Urinary bladder (tissue), 4 donors: ENCODE data around the gene ENPEP. TPM values are rescaled to one million over a fixed set of nuclear protein-coding genes. Genes with fewer than 3 reads are reported as not detected.
"Not testable (repeated sequence)": the region's sequence is repeated elsewhere in the genome, so short reads cannot be mapped to it uniquely, and the experiment has no call there.

Source experiments
- DNase-seq: peaks from one replicate; pipeline ENCODE4 v3.0.0-alpha.2; 2015; ENCODE audit errors: extremely low spot score
- H3K27ac ChIP-seq: one replicate; pipeline ENCODE4 v1.5.1; 2013; ENCODE audit warnings: low read depth, mild to moderate bottlenecking, moderate library complexity
- H3K36me3 ChIP-seq: one replicate; pipeline ENCODE4 v1.6.1; 2013; ENCODE audit warnings: mild to moderate bottlenecking, moderate library complexity; ENCODE audit not compliant: insufficient read depth
- H3K4me1 ChIP-seq: one replicate; pipeline ENCODE4 v1.6.1; 2013; ENCODE audit warnings: mild to moderate bottlenecking, moderate library complexity; ENCODE audit not compliant: insufficient read depth
- H3K4me3 ChIP-seq: one replicate; pipeline ENCODE4 v1.5.1; 2013; ENCODE audit warnings: low read depth, low read length
- WGBS: extraction: QIAGEN DNeasy Blood & Tissue Kit; methylation state at CpG from one replicate; pipeline ENCODE4 v1.1.7; 2013; 5-methylcytosine and 5-hydroxymethylcytosine counted together
- polyA plus RNA-seq: library from polyadenylated mRNA; stranded (reverse); fragments of 200-250 nt; gene quantifications from one replicate; pipeline ENCODE4 v1.2.3, GENCODE V29; 2013
- total RNA-seq: library from RNA; depleted of rRNA; stranded (reverse); fragments of >200 nt; gene quantifications from one replicate; pipeline ENCODE4 v1.2.3, GENCODE V29; 2014
- donor health status: healthy with polysubstance abuse.
- donor health status: healthy.

Gene ENPEP
- total RNA-seq (45.6 TPM), polyA plus RNA-seq (2.0 TPM)

- WGBS, result 39% methylated on average over 39 of the region's 39 CpGs
- DNase-seq, result no peak
Observed at GRCh38 chr4:110475881-110476818, at the start of gene ENPEP. Gene ENPEP (plus strand): TSS chr4:110476155. CDS start chr4:110476415, 260 bp downstream.

GRCh38 chr4:110431805-110432204 lies 44.1 kb upstream of the ENPEP start:
- H3K27ac ChIP-seq, result not testable (repeated sequence)

More at GRCh38 chr4:110475881-110476818, at the start of gene ENPEP:
- Histone ChIP-seq H3K36me3 (no peaks in the 10 kb centered on the region), H3K4me3 (peak within 1 kb of the TSS; percentile 25), H3K4me1 (no peaks in the 10 kb centered on the region), H3K27ac (no peak within 1 kb of the TSS)

GRCh38 chr4:110437292-110437691 lies 38.7 kb upstream of the ENPEP start:
- not testable (repeated sequence) for DNase-seq, H3K4me3 ChIP-seq, H3K36me3 ChIP-seq, H3K4me1 ChIP-seq, H3K27ac ChIP-seq
- 67% methylated on average over 3 of the region's 3 CpGs for WGBS

More at GRCh38 chr4:110431805-110432204, 44.1 kb upstream of the ENPEP start:
- H3K36me3 ChIP-seq, DNase-seq, H3K4me1 ChIP-seq, H3K4me3 ChIP-seq: not testable (repeated sequence)
- 64% methylated on average over 2 of the region's 2 CpGs for WGBS

GRCh38 chr4:110439209-110439608 lies 36.7 kb upstream of the ENPEP start:
- not testable (repeated sequence) for H3K4me3 ChIP-seq, H3K27ac ChIP-seq, H3K4me1 ChIP-seq, DNase-seq, H3K36me3 ChIP-seq
- 87% methylated on average over 1 of the region's 1 CpG for WGBS

GRCh38 chr4:110442309-110442708 lies 33.6 kb upstream of the ENPEP start:
- Histone ChIP-seq H3K36me3 (no peaks in the 10 kb centered on the region), H3K4me3 (no peak overlapping the region), H3K27ac (no peak overlapping the region), H3K4me1 (no peaks in the 10 kb centered on the region)
- DNase-seq, result no peak
- 83% methylated on average over 2 of the region's 2 CpGs for WGBS

- no peaks in the 10 kb centered on the region for H3K36me3 ChIP-seq
- WGBS, result 94% methylated on average over 2 of the region's 2 CpGs
- H3K4me1 ChIP-seq, result no peaks in the 10 kb centered on the region
- H3K4me3 ChIP-seq, result no peak overlapping the region
- no peak overlapping the region for H3K27ac ChIP-seq
- DNase-seq, result no peak
Observed at GRCh38 chr4:110442788-110443187, 33.2 kb upstream of the ENPEP start.

GRCh38 chr4:110449947-110450346 lies 26.0 kb upstream of the ENPEP start:
- no peak overlapping the region for H3K4me3 ChIP-seq
- H3K4me1 ChIP-seq, result no peaks in the 10 kb centered on the region
- DNase-seq, result no peak
- no peaks in the 10 kb centered on the region for H3K36me3 ChIP-seq
- no peak overlapping the region for H3K27ac ChIP-seq
- 83% methylated on average over 2 of the region's 2 CpGs for WGBS

GRCh38 chr4:110452546-110452945 lies 23.4 kb upstream of the ENPEP start:
- 95% methylated on average over 2 of the region's 2 CpGs for WGBS
- Histone ChIP-seq H3K36me3 (no peaks in the 10 kb centered on the region), H3K27ac (no peak overlapping the region), H3K4me3 (no peak overlapping the region), H3K4me1 (no peaks in the 10 kb centered on the region)
- DNase-seq, result no peak

GRCh38 chr4:110454441-110454840 lies 21.5 kb upstream of the ENPEP start:
- Histone ChIP-seq H3K4me3 (no peak overlapping the region), H3K4me1 (no peaks in the 10 kb centered on the region), H3K27ac (no peak overlapping the region), H3K36me3 (no peaks in the 10 kb centered on the region)
- 18% methylated on average over 2 of the region's 2 CpGs for WGBS
- no peak for DNase-seq

- DNase-seq, result no peak
- no peak overlapping the region for H3K27ac ChIP-seq
- 86% methylated on average over 4 of the region's 4 CpGs for WGBS
- no peak overlapping the region for H3K4me3 ChIP-seq
- no peaks in the 10 kb centered on the region for H3K4me1 ChIP-seq
- H3K36me3 ChIP-seq, result no peaks in the 10 kb centered on the region
Observed at GRCh38 chr4:110458494-110459266, 17.3 kb upstream of the ENPEP start.

GRCh38 chr4:110460074-110460746 lies 15.7 kb upstream of the ENPEP start:
- 70% methylated on average over 5 of the region's 5 CpGs for WGBS
- Histone ChIP-seq H3K36me3 (no peaks in the 10 kb centered on the region), H3K4me3 (no peak overlapping the region), H3K4me1 (no peaks in the 10 kb centered on the region), H3K27ac (no peak overlapping the region)
- DNase-seq, result no peak

- no peaks in the 10 kb centered on the region for H3K36me3 ChIP-seq
- 93% methylated on average over 5 of the region's 5 CpGs for WGBS
- H3K4me3 ChIP-seq, result no peak overlapping the region
- H3K27ac ChIP-seq, result no peak overlapping the region
- no peak for DNase-seq
- H3K4me1 ChIP-seq, result no peaks in the 10 kb centered on the region
Observed at GRCh38 chr4:110467400-110467799, 8.6 kb upstream of the ENPEP start.

GRCh38 chr4:110472583-110473329 lies 3.2 kb upstream of the ENPEP start:
- H3K27ac ChIP-seq, result no peak overlapping the region
- WGBS, result 73% methylated on average over 8 of the region's 8 CpGs
- DNase-seq, result no peak

More at GRCh38 chr4:110472583-110473329, 3.2 kb upstream of the ENPEP start:
- Histone ChIP-seq H3K4me1 (no peaks in the 10 kb centered on the region), H3K36me3 (no peaks in the 10 kb centered on the region), H3K4me3 (no peak overlapping the region)
